Ammon's horn (tissue), 1 donor: ENCODE results near the gene MYOM3.
"Not testable (repeated sequence)": the region's sequence is repeated elsewhere in the genome, so short reads cannot be mapped to it uniquely, and the experiment has no call there.

Experiments used
- DNase-seq: peaks from one replicate; pipeline ENCODE4 v3.0.0-alpha.2; 2016; ENCODE audit warnings: low spot score

The MYOM3 gene

GRCh38 chr1:24071941-24072340 is 40.0 kb downstream of the MYOM3 start:
- DNase-seq, result no peak

- DNase-seq, result peak; percentile 85
Observed at GRCh38 chr1:24070821-24071393, 41.0 kb downstream of the MYOM3 start.

- no peak for DNase-seq
Observed at GRCh38 chr1:24069817-24070216, 42.1 kb downstream of the MYOM3 start.

- DNase-seq, result no peak
Observed at GRCh38 chr1:24067978-24068377, 44.0 kb downstream of the MYOM3 start.

- no peak for DNase-seq
Observed at GRCh38 chr1:24065304-24065703, 46.6 kb downstream of the MYOM3 start.

GRCh38 chr1:24062221-24062620 is 49.7 kb downstream of the MYOM3 start:
- DNase-seq, result no peak

GRCh38 chr1:24060482-24060881 is 51.5 kb downstream of the MYOM3 start:
- DNase-seq, result no peak

GRCh38 chr1:24058671-24059455 is 53.1 kb downstream of the MYOM3 start:
- no peak for DNase-seq

- DNase-seq, result no peak
Observed at GRCh38 chr1:24057171-24057570, 54.8 kb downstream of the MYOM3 start.

GRCh38 chr1:24055681-24056080 is 56.3 kb downstream of the MYOM3 start:
- DNase-seq, result no peak

- DNase-seq, result no peak
Observed at GRCh38 chr1:24052220-24052619, 59.7 kb downstream of the MYOM3 start.

GRCh38 chr1:24051206-24051945 is 60.6 kb downstream of the MYOM3 start:
- DNase-seq, result no peak

GRCh38 chr1:24049733-24050132 is 62.2 kb downstream of the MYOM3 start:
- no peak for DNase-seq

- not testable (repeated sequence) for DNase-seq
Observed at GRCh38 chr1:24048894-24049293, 63.0 kb downstream of the MYOM3 start.

GRCh38 chr1:24048205-24048869 is 63.6 kb downstream of the MYOM3 start:
- DNase-seq, result no peak

- no peak for DNase-seq
Observed at GRCh38 chr1:24047110-24047477, 64.8 kb downstream of the MYOM3 start.

GRCh38 chr1:24045771-24046170 is 66.2 kb downstream of the MYOM3 start:
- DNase-seq, result no peak

- not testable (repeated sequence) for DNase-seq
Observed at GRCh38 chr1:24044672-24045071, 67.3 kb downstream of the MYOM3 start.

GRCh38 chr1:24043345-24044032 is 68.4 kb downstream of the MYOM3 start:
- no peak for DNase-seq

- DNase-seq, result no peak
Observed at GRCh38 chr1:24042315-24042714, 69.6 kb downstream of the MYOM3 start.

- DNase-seq, result no peak
Observed at GRCh38 chr1:24036088-24036487, 75.8 kb downstream of the MYOM3 start.

GRCh38 chr1:24032981-24033380 is 79.0 kb downstream of the MYOM3 start:
- DNase-seq, result no peak
